H1 (cell line): ENCODE results near the gene CLEC1A. TPM values are rescaled to one million over a fixed set of nuclear protein-coding genes. Genes with fewer than 3 reads are reported as not detected.

Experiments
- CTCF ChIA-PET: fragments of 300-600 bp; sonication (Branson Sonifier 250); formaldehyde crosslinking; loops from one replicate; lab custom pipeline; 2021; ENCODE audit not compliant: partially characterized antibody; lab: Charles Lee
- POLR2A ChIA-PET: fragments of 300-600 bp; sonication (Branson Sonifier 250); formaldehyde crosslinking; loops from one replicate; lab custom pipeline; 2021; ENCODE audit warnings: inconsistent platforms; ENCODE audit not compliant: partially characterized antibody; lab: Charles Lee
- DNase-seq, 2 experiments: peaks; one replicate each; pipeline versions ENCODE4 v3.0.0 to v3.0.0-alpha.2; 2010 to 2022; ENCODE audit warnings: low spot score in 2 of 2, low read depth in 1 of 2, mixed read lengths in 1 of 2
- FAIRE-seq: peaks from 2 replicates; lab custom pipeline; 2011; peaks lifted over from hg19 to GRCh38; lab: Jason Lieb, UNC
- H2AFZ ChIP-seq: 2 replicates; pipeline ENCODE4 v1.8.1; 2012; ENCODE audit warnings: low read length, inconsistent platforms
- H2AK5ac ChIP-seq: 2 replicates; pipeline ENCODE4 v1.6.1; 2013; ENCODE audit warnings: low read depth, low read length
- H2BK120ac ChIP-seq: replicated peaks from 2 replicates; pipeline ENCODE3; 2013; ENCODE audit warnings: low read depth, low read length, inconsistent platforms
- H2BK12ac ChIP-seq: 2 replicates; pipeline ENCODE4 v1.6.1; 2013; ENCODE audit warnings: low read depth, low read length
- H2BK15ac ChIP-seq: 2 replicates; pipeline ENCODE4 v1.6.1; 2013; ENCODE audit warnings: low read length
- H2BK20ac ChIP-seq: 2 replicates; pipeline ENCODE4 v1.6.1; 2013; ENCODE audit warnings: low read length
- H2BK5ac ChIP-seq: 2 replicates; pipeline ENCODE4 v1.6.1; 2013; ENCODE audit warnings: low read depth, low read length
- H3K14ac ChIP-seq: 2 replicates; pipeline ENCODE4 v1.6.1; 2013; ENCODE audit warnings: inconsistent platforms; ENCODE audit not compliant: insufficient read length
- H3K18ac ChIP-seq: 2 replicates; pipeline ENCODE4 v1.6.1; 2013; ENCODE audit warnings: low read length; ENCODE audit errors: extremely low read depth
- H3K23ac ChIP-seq: 2 replicates; pipeline ENCODE4 v1.6.1; 2013; ENCODE audit warnings: inconsistent platforms; ENCODE audit not compliant: insufficient read length
- H3K23me2 ChIP-seq: 2 replicates; pipeline ENCODE4 v1.6.1; 2013; ENCODE audit warnings: low read depth, low read length
- H3K27ac ChIP-seq: 2 replicates; pipeline ENCODE4 v1.6.1; 2011; ENCODE audit warnings: low read depth, low read length, inconsistent platforms
- H3K27me3 ChIP-seq, 4 experiments: replicated peaks in 1 of 4; 1 replicate in 1 of 4; 2 replicates in 3 of 4; pipeline versions ENCODE4 v1.6.1 to v1.8.1; 2011 to 2013; ENCODE audit warnings: low read length in 3 of 4, mild to moderate bottlenecking in 3 of 4, inconsistent platforms in 2 of 4, mixed read lengths in 2 of 4, moderate library complexity in 1 of 4; ENCODE audit not compliant: control insufficient read depth in 3 of 4, insufficient read depth in 3 of 4; ENCODE audit errors: extremely low read depth in 1 of 4
- H3K36me3 ChIP-seq, 4 experiments: 2 replicates each; pipeline versions ENCODE4 v1.6.1 to v1.8.1; 2011 to 2013; ENCODE audit warnings: mild to moderate bottlenecking in 4 of 4, low read length in 3 of 4, moderate library complexity in 2 of 4, control low read depth in 1 of 4, inconsistent platforms in 1 of 4; ENCODE audit not compliant: insufficient read depth in 4 of 4, control insufficient read depth in 2 of 4
- H3K4ac ChIP-seq: replicated peaks from 2 replicates; pipeline ENCODE3; 2013; ENCODE audit warnings: low read length, low read depth, mixed read lengths, inconsistent platforms; ENCODE audit not compliant: insufficient read length
- H3K4me1 ChIP-seq, 4 experiments: replicated peaks in 1 of 4; 1 replicate in 1 of 4; 2 replicates in 3 of 4; pipeline versions ENCODE4 v1.6.1 to v1.8.1; 2011 to 2013; ENCODE audit warnings: low read length in 3 of 4, inconsistent platforms in 2 of 4, mixed read lengths in 1 of 4; ENCODE audit not compliant: insufficient read depth in 4 of 4, control insufficient read depth in 3 of 4
- H3K4me2 ChIP-seq, 2 experiments: 2 replicates each; pipeline versions ENCODE4 v1.6.1 to v1.8.1; 2011 to 2013; ENCODE audit warnings: low read depth in 2 of 2, low read length in 2 of 2, control low read depth in 1 of 2, inconsistent platforms in 1 of 2, mild to moderate bottlenecking in 1 of 2; ENCODE audit not compliant: insufficient read depth in 1 of 2
- H3K4me3 ChIP-seq, 4 experiments: fragments of 200-600, 300-600 bp in 1 of 4; sonication (generic), shearing (Covaris generic), sonication (Bioruptor Twin) in 1 of 4; 2 replicates each; pipeline versions ENCODE4 v1.5.1 to v1.8.1; 2011 to 2016; ENCODE audit warnings: low read length in 4 of 4, low read depth in 3 of 4, control low read depth in 2 of 4, inconsistent platforms in 2 of 4, mild to moderate bottlenecking in 2 of 4, mixed read lengths in 1 of 4, moderate library complexity in 1 of 4; ENCODE audit not compliant: insufficient read depth in 2 of 4; ENCODE audit errors: extremely low read depth in 1 of 4
- H3K56ac ChIP-seq: replicated peaks from 2 replicates; pipeline ENCODE3; 2013; ENCODE audit warnings: low read depth, mild to moderate bottlenecking, mixed read lengths, low read length, inconsistent platforms; ENCODE audit not compliant: insufficient read length
- H3K79me1 ChIP-seq: 2 replicates; pipeline ENCODE4 v1.6.1; 2013; ENCODE audit warnings: low read depth, low read length, control low read depth
- H3K79me2 ChIP-seq, 2 experiments: 2 replicates each; pipeline versions ENCODE4 v1.6.1 to v1.8.1; 2012 to 2013; ENCODE audit warnings: low read length in 2 of 2, mild to moderate bottlenecking in 2 of 2, inconsistent platforms in 1 of 2; ENCODE audit not compliant: insufficient read depth in 2 of 2, control insufficient read depth in 1 of 2
- H3K9ac ChIP-seq, 4 experiments: replicated peaks in 1 of 4; 1 replicate in 1 of 4; 2 replicates in 3 of 4; pipeline versions ENCODE4 v1.6.1 to v1.8.1; 2011 to 2013; ENCODE audit warnings: low read depth in 3 of 4, low read length in 3 of 4, control low read depth in 2 of 4, mild to moderate bottlenecking in 2 of 4, moderate library complexity in 2 of 4, inconsistent platforms in 1 of 4; ENCODE audit errors: extremely low read depth in 1 of 4
- H3K9me3 ChIP-seq, 2 experiments: 2 replicates each; pipeline versions ENCODE4 v1.6.1 to v1.8.1; 2012 to 2013; ENCODE audit warnings: mild to moderate bottlenecking in 2 of 2, moderate library complexity in 2 of 2, control low read depth in 1 of 2, inconsistent platforms in 1 of 2, low read depth in 1 of 2, low read length in 1 of 2, mixed read lengths in 1 of 2; ENCODE audit not compliant: insufficient read depth in 2 of 2
- H4K20me1 ChIP-seq, 2 experiments: replicated peaks in 1 of 2; 2 replicates each; pipeline versions ENCODE3 to v1.8.1; 2011 to 2013; ENCODE audit warnings: inconsistent platforms in 2 of 2, low read length in 2 of 2, mild to moderate bottlenecking in 1 of 2; ENCODE audit not compliant: insufficient read depth in 2 of 2, control insufficient read depth in 1 of 2
- H4K5ac ChIP-seq: 2 replicates; pipeline ENCODE4 v1.6.1; 2013; ENCODE audit warnings: low read length, low read depth, mixed read lengths, inconsistent platforms; ENCODE audit not compliant: insufficient read length
- H4K8ac ChIP-seq: 2 replicates; pipeline ENCODE4 v1.8.0; 2013; ENCODE audit warnings: mild to moderate bottlenecking, moderate library complexity, low read length, inconsistent platforms; ENCODE audit not compliant: insufficient read depth; ENCODE audit errors: extremely low read depth
- H4K91ac ChIP-seq: replicated peaks from 2 replicates; pipeline ENCODE3; 2013; ENCODE audit warnings: low read length, mixed read lengths, inconsistent platforms; ENCODE audit not compliant: insufficient read length
- CBX5 ChIP-seq: fragments of 300-800, 300-1000 bp; sonication (generic); IDR thresholded peaks from 2 replicates; pipeline ENCODE4 v1.7.1; 2016; ENCODE audit warnings: antibody characterized with exemption, low read length, low read depth
- CHD2 ChIP-seq: IDR thresholded peaks from 2 replicates; pipeline ENCODE4 v1.6.1; 2012; ENCODE audit warnings: low read length, improper control_type of control experiment
- JUND ChIP-seq: IDR thresholded peaks from 2 replicates; pipeline ENCODE4 v1.6.1; 2011; ENCODE audit warnings: mild to moderate bottlenecking, improper control_type of control experiment, low read length
- NANOG ChIP-seq: IDR thresholded peaks from 2 replicates; pipeline ENCODE4 v1.6.1; 2011; ENCODE audit warnings: low read length, low read depth, mild to moderate bottlenecking, inconsistent platforms; ENCODE audit not compliant: insufficient read depth, poor library complexity, severe bottlenecking
- PHF8 ChIP-seq: fragments of 200-600 bp; sonication (generic); conservative IDR thresholded peaks from 2 replicates; pipeline ENCODE4 v1.7.1; 2012; ENCODE audit warnings: low read depth, mild to moderate bottlenecking, inconsistent platforms, low read length, moderate library complexity
- SP1 ChIP-seq: IDR thresholded peaks from 2 replicates; pipeline ENCODE4 v1.6.1; 2011; ENCODE audit warnings: low read depth, low read length
- SP4 ChIP-seq: IDR thresholded peaks from 2 replicates; pipeline ENCODE4 v1.6.1; 2012; ENCODE audit warnings: low read length, inconsistent platforms
- SRF ChIP-seq: IDR thresholded peaks from 2 replicates; pipeline ENCODE4 v1.6.1; 2011; ENCODE audit warnings: mild to moderate bottlenecking, low read depth, low read length, moderate library complexity
- SUZ12 ChIP-seq: fragments of 200-600 bp; sonication (generic); IDR thresholded peaks from 2 replicates; pipeline ENCODE4 v1.6.1; 2012; ENCODE audit warnings: mild to moderate bottlenecking, inconsistent platforms, low read length, moderate library complexity, mixed read lengths
- TBP ChIP-seq: IDR thresholded peaks from 2 replicates; pipeline ENCODE4 v1.6.1; 2011; ENCODE audit warnings: low read depth, low read length, improper control_type of control experiment
- TEAD4 ChIP-seq: IDR thresholded peaks from 2 replicates; pipeline ENCODE4 v1.6.1; 2012; ENCODE audit warnings: low read depth, low read length, inconsistent platforms, mixed read lengths
- WGBS, 2 experiments: shearing (Covaris generic) in 1 of 2; methylation state at CpG; one replicate each; pipeline versions ENCODE4 v1.1.6 to v1.1.7; 2013 to 2015; ENCODE audit warnings: low lambda C conversion rate in 2 of 2, mixed read lengths in 2 of 2, inconsistent platforms in 1 of 2, low coverage in 1 of 2, missing lambda C conversion rate in 1 of 2; ENCODE audit not compliant: insufficient replicate concordance in 2 of 2, insufficient coverage in 1 of 2, insufficient read length in 1 of 2; ENCODE audit errors: extremely low coverage in 1 of 2, missing lambda C conversion rate in 1 of 2; 5-methylcytosine and 5-hydroxymethylcytosine counted together
- polyA plus RNA-seq, 7 experiments: library from polyadenylated mRNA; depleted of rRNA in 3 of 7; stranded (reverse) in 5 of 7; unstranded in 2 of 7; fragments of >200 nt in 5 of 7; fragments of 200-250 nt in 2 of 7; gene quantifications; 1 replicate in 5 of 7; 2 replicates in 1 of 7; 4 replicates in 1 of 7; pipeline versions ENCODE4 v1.2.1 to v1.2.3, GENCODE V29; 2011 to 2013; ENCODE audit warnings: missing spikeins in 2 of 7, mixed read lengths in 2 of 7
- total RNA-seq: library from RNA; stranded (reverse); fragmentation: NEBNext Ultra II Directional; extraction: Animal tissue kit (Norgen Biotek cat#: 25700); gene quantifications from 2 replicates; pipeline ENCODE4 v1.2.1, GENCODE V29; 2021

CLEC1A gene
- total and polyA plus RNA-seq, 2 of the 8 experiments (the other 6 are each of a cell fraction or from before 2014, with no cell fraction given), result 0.20 TPM; not detected in 1

GRCh38 chr12:10095971-10096370 is 2.8 kb downstream of the CLEC1A start:
- no peaks in the 10 kb centered on the region for H3K9me3 ChIP-seq
- H3K79me2 ChIP-seq, result no peaks in the 10 kb centered on the region
- peaks cover 0 to 7% (median 2%) of the 10 kb centered on the region in 4 experiments; a peak in 5 of 7 replicates for H3K4me1 ChIP-seq
- no peak overlapping the region for H2AK5ac ChIP-seq
- H3K23me2 ChIP-seq, result no peaks in the 10 kb centered on the region
- H3K4me2 ChIP-seq, result no peak overlapping the region
- no peak overlapping the region for H3K23ac ChIP-seq
- H3K36me3 ChIP-seq, result no peaks in the 10 kb centered on the region
- no peak overlapping the region for H4K8ac ChIP-seq
- no peak overlapping the region for H3K4ac ChIP-seq
- no peak overlapping the region for H2BK12ac ChIP-seq
- no peak overlapping the region for H2BK5ac ChIP-seq
- no peaks in the 10 kb centered on the region for H3K27me3 ChIP-seq
- H2BK120ac ChIP-seq, result no peak overlapping the region
- H3K27ac ChIP-seq, result no peak overlapping the region
- DNase-seq (no peak), FAIRE-seq (no peak)
- no peak overlapping the region for H4K91ac ChIP-seq
- CTCF ChIA-PET, result interaction anchor here (0.6 kb wide), 1 partner anchor 40 kb away, joined by 3 read pairs; no protein-coding TSS in a partner anchor
- no peak overlapping the region for H4K5ac ChIP-seq
- H3K18ac ChIP-seq, result no peak overlapping the region
- no peak overlapping the region for H3K56ac ChIP-seq
- 94% methylated on average over 3 of the region's 3 CpGs; no CpG with 5 or more reads in 1 of the 2 experiments for WGBS, 2 experiments
- H3K9ac ChIP-seq, result no peak overlapping the region
- H3K79me1 ChIP-seq, result no peaks in the 10 kb centered on the region
- H3K4me3 ChIP-seq, result no peak overlapping the region
- H4K20me1 ChIP-seq, result no peaks in the 10 kb centered on the region
- TF ChIP-seq TBP (no peak), SP1 (no peak), JUND (no peak), NANOG (no peak), SRF (no peak), SUZ12 (no peak), PHF8 (no peak), CHD2 (no peak), TEAD4 (no peak), CBX5 (no peak), SP4 (no peak)
- H2BK15ac ChIP-seq, result no peak overlapping the region
- H2BK20ac ChIP-seq, result no peak overlapping the region
- POLR2A ChIA-PET, result no interaction called here
- H3K14ac ChIP-seq, result no peak overlapping the region
- H2AFZ ChIP-seq, result no peak overlapping the region
